Measurements from ENCODE around the gene PMS2. TPM values are rescaled to one million over a fixed set of nuclear protein-coding genes. Genes with fewer than 3 reads are reported as not detected.

Gene PMS2
- total and polyA plus RNA-seq, 9 of the 15 experiments (the other 6 are each of a cell fraction or from before 2014, with no cell fraction given) = 4.9 to 27.6 (median 16.5) TPM

DNA sequence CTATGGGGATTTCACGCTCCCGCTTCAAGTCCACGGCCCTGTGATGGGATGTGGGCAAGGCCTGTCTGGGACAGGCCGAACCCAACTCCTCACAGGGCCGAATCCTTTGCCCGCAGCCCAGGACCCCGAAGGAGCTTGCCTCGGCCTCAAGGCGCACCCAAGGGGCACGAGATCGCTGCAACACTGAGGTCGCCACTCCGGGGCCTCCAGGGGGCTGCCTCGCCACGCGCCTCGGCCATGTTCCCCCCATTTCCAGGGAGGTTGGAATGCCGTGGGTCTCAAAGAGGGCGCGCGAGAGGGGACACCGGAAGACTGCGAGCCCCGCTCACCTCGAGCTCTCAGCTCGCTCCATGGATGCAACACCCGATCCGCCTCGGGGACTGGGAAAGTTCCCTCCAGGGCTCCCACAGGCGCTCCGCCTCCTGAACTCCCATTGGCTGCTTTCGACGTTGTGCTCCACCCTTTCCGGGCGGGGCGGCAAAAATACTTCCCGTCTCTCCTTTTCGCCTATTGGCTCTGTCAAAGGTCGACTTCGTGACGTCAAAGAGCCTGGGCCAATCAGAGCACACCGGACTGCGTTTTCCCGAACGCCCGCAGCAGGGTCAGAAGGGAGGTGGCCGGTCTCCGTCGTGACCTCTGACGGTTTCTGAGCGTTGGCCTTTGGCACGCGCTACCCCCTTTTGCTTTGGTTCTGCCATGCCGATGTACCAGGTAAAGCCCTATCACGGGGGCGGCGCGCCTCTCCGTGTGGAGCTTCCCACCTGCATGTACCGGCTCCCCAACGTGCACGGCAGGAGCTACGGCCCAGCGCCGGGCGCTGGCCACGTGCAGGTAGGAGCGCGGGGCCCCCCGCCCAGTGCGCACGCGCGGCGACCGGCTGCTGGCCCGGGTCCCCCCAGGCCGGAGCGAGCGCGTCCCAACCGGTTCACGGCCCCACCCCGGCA lies at the start of gene PMS2, which contains the start of gene AIMP2 (continued):
- TF ChIP-seq, protein P1, sequence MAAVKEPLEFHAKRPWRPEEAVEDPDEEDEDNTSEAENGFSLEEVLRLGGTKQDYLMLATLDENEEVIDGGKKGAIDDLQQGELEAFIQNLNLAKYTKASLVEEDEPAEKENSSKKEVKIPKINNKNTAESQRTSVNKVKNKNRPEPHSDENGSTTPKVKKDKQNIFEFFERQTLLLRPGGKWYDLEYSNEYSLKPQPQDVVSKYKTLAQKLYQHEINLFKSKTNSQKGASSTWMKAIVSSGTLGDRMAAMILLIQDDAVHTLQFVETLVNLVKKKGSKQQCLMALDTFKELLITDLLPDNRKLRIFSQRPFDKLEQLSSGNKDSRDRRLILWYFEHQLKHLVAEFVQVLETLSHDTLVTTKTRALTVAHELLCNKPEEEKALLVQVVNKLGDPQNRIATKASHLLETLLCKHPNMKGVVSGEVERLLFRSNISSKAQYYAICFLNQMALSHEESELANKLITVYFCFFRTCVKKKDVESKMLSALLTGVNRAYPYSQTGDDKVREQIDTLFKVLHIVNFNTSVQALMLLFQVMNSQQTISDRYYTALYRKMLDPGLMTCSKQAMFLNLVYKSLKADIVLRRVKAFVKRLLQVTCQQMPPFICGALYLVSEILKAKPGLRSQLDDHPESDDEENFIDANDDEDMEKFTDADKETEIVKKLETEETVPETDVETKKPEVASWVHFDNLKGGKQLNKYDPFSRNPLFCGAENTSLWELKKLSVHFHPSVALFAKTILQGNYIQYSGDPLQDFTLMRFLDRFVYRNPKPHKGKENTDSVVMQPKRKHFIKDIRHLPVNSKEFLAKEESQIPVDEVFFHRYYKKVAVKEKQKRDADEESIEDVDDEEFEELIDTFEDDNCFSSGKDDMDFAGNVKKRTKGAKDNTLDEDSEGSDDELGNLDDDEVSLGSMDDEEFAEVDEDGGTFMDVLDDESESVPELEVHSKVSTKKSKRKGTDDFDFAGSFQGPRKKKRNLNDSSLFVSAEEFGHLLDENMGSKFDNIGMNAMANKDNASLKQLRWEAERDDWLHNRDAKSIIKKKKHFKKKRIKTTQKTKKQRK (IDR thresholded peaks at IDR 0.05; ENCODE audit: borderline replicate concordance, low read depth, low read length) = no peak
- TF ChIP-seq RFX7 (CRISPR knock-in tag; IDR thresholded peaks at IDR 0.05) (no peak), PURB (CRISPR knock-in tag; IDR thresholded peaks at IDR 0.05; ENCODE audit: low read depth) (no peak), NFATC3 (IDR thresholded peaks at IDR 0.05) (peak; percentile 30; the same call in 1 of the 2 replicates), NCOA1 (IDR thresholded peaks at IDR 0.05; ENCODE audit: low read depth) (no peak), SP1 (CRISPR knock-in tag; IDR thresholded peaks at IDR 0.05) (peak; percentile 90), TCF7 (IDR thresholded peaks at IDR 0.05; ENCODE audit: borderline replicate concordance) (no peak), ZNF124 (CRISPR knock-in tag; IDR thresholded peaks at IDR 0.05) (no peak), ZBTB12 (CRISPR knock-in tag; IDR thresholded peaks at IDR 0.05) (peak; percentile 60; the same call in 1 of the 2 replicates), HMG20A (CRISPR knock-in tag; conservative IDR thresholded peaks at IDR 0.05) (no peak), ZNF561 (CRISPR knock-in tag; conservative IDR thresholded peaks at IDR 0.05) (no peak; the same call in 1 of the 2 replicates), NR2C2 (CRISPR knock-in tag; IDR thresholded peaks at IDR 0.05) (peak; percentile 96), NR2C2 (tag; IDR thresholded peaks at IDR 0.05) (peak; percentile 99), SMARCE1 (IDR thresholded peaks at IDR 0.05) (no peak; the same call in 1 of the 2 replicates), SMARCA5 (IDR thresholded peaks at IDR 0.05) (no peak), YY1 (IDR thresholded peaks at IDR 0.05; ENCODE audit: borderline replicate concordance in 1 of 3, control insufficient read depth in 1 of 3, extremely low read depth in 1 of 3, insufficient read depth in 3 of 3, insufficient read length in 1 of 3, insufficient replicate concordance in 2 of 3, low read depth in 1 of 3, low read length in 2 of 3) (peak in 2 of 3 experiments; percentile 18 to 74), ZNF436 (CRISPR knock-in tag; IDR thresholded peaks at IDR 0.05) (no peak)
- TF ChIP-seq, protein P2, sequence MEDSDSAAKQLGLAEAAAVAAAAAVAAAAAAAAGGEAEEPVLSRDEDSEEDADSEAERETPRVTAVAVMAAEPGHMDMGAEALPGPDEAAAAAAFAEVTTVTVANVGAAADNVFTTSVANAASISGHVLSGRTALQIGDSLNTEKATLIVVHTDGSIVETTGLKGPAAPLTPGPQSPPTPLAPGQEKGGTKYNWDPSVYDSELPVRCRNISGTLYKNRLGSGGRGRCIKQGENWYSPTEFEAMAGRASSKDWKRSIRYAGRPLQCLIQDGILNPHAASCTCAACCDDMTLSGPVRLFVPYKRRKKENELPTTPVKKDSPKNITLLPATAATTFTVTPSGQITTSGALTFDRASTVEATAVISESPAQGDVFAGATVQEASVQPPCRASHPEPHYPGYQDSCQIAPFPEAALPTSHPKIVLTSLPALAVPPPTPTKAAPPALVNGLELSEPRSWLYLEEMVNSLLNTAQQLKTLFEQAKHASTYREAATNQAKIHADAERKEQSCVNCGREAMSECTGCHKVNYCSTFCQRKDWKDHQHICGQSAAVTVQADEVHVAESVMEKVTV (CRISPR knock-in tag; IDR thresholded peaks at IDR 0.05) = 0 out of 2 replicates have a peak, but pooled peaks have one; percentile 23
- TF ChIP-seq, protein P3, sequence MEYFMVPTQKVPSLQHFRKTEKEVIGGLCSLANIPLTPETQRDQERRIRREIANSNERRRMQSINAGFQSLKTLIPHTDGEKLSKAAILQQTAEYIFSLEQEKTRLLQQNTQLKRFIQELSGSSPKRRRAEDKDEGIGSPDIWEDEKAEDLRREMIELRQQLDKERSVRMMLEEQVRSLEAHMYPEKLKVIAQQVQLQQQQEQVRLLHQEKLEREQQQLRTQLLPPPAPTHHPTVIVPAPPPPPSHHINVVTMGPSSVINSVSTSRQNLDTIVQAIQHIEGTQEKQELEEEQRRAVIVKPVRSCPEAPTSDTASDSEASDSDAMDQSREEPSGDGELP (CRISPR knock-in tag; IDR thresholded peaks at IDR 0.05; ENCODE audit: borderline replicate concordance) = peak; percentile 88
